Measurements from ENCODE around the gene PI4KA.
"Not testable (repeated sequence)": the region's sequence is repeated elsewhere in the genome, so short reads cannot be mapped to it uniquely, and the experiment has no call there.

DNA sequence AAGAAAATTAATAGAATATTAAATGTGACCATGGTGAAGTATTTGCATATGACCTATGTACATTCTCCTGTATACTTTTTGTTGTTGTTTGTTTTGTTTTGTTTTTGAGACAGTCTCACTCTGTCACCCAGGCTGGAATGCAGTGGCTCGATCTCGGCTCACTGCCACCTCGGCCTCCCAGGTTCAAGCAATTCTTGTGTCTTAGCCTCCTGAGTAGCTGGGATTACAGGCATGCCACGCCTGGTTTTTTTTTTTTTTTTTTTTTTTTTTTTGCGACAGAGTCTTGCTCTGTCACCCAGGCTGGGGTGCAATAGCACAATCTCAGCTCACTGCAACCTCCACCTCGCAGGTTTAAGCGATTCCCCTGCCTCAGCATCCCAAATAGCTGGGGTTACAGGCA lies 39.1 kb upstream of the PI4KA start:
- TF ChIP-seq, protein P1, sequence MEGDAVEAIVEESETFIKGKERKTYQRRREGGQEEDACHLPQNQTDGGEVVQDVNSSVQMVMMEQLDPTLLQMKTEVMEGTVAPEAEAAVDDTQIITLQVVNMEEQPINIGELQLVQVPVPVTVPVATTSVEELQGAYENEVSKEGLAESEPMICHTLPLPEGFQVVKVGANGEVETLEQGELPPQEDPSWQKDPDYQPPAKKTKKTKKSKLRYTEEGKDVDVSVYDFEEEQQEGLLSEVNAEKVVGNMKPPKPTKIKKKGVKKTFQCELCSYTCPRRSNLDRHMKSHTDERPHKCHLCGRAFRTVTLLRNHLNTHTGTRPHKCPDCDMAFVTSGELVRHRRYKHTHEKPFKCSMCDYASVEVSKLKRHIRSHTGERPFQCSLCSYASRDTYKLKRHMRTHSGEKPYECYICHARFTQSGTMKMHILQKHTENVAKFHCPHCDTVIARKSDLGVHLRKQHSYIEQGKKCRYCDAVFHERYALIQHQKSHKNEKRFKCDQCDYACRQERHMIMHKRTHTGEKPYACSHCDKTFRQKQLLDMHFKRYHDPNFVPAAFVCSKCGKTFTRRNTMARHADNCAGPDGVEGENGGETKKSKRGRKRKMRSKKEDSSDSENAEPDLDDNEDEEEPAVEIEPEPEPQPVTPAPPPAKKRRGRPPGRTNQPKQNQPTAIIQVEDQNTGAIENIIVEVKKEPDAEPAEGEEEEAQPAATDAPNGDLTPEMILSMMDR (IDR thresholded peaks at IDR 0.05) = not testable (repeated sequence)
- not testable (repeated sequence) for TF ChIP-seq POLR2A, POLR2AphosphoS5 (IDR thresholded peaks at IDR 0.05)

All from breast epithelium (tissue), 3 donors.